Breast epithelium (tissue), 3 donors: ENCODE data around the gene DCTPP1.

Experiments
- POLR2A ChIP-seq: fragments of 450-650 bp; IDR thresholded peaks from one replicate; pipeline ENCODE4 v1.6.1; 2016; ENCODE audit warnings: antibody characterized with exemption, mild to moderate bottlenecking, moderate library complexity
- POLR2AphosphoS5 ChIP-seq, 3 donors: sonication (generic); formaldehyde crosslinking; IDR thresholded peaks; one replicate each; pipeline ENCODE4 v1.6.1; 2017; ENCODE audit warnings: antibody characterized with exemption in 3 of 3

DNA sequence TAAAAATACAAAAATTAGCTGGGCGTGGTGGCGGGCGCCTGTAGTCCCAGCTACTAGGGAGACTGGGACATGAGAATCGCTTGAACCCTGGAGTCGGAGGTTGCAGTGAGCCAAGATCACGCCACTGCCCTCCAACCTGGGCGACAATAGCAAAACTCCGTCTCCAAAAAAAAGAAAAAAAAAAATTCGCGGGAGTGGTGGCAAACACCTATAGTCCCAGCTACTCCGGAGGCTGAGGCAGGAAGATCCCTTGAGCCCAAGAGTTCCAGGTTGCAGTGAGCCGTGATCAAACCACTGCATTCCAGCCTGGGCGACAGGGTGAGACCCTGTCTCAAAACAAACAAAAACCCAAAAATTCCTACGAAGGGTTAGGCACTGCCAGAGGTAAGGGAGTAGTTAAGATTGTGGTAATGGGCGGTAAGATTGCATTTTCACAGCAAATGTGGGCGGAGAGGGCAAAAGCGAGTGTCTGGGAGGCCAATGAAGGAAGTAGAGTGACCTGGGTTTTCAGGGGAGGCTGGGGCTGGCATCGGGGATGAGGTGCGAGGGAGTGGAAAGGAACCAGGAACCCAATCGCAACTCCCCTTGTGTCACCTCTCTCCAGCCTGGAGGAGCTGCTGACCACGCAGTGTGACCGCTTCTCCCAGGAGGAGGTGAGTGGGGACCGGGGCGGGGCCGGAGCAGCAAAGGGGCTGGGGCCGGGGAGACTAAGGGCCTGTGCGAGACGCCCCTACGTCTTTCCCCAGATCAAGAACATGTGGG is 52.6 kb downstream of the DCTPP1 start:
- TF ChIP-seq POLR2A (no peak), POLR2AphosphoS5 (IDR thresholded peaks at IDR 0.05) (no peak)
